ENCODE results near the gene CRISPLD2. TPM values are rescaled to one million over a fixed set of nuclear protein-coding genes. Genes with fewer than 3 reads are reported as not detected.

Gene CRISPLD2
- total RNA-seq = 100 to 1,000 TPM; 259 to 311 TPM
- long read RNA-seq, donor 1, full-length matches to known transcripts = 9 of 76 reads
- long read RNA-seq, donor 1, partial matches to known transcripts = 60 of 76 reads
- long read RNA-seq, donor 1, other reads (novel, unspliced or antisense) = 7 of 76 reads
- long read RNA-seq, donor 2, full-length matches to known transcripts = 14 of 74 reads
- long read RNA-seq, donor 2, partial matches to known transcripts = 42 of 74 reads
- long read RNA-seq, donor 2, other reads (novel, unspliced or antisense) = 18 of 74 reads

GRCh38 chr16:84819644-84820304 lies at the start of gene CRISPLD2:
CRISPLD2 (plus strand) TSS chr16:84819985; CDS start chr16:84838496, 18,511 bp downstream.
- DNase-seq (ENCODE audit: low spot score) = peak; percentile 99
- intact Hi-C loops (cut with DNase I) = loop anchor here in 1 of 2 donors (2.0 kb wide), 1 partner anchor 63 kb away; no protein-coding TSS in a partner anchor

GRCh38 chr16:84773312-84773711 lies 46.5 kb upstream of the CRISPLD2 start:
- intact Hi-C loops (cut with DNase I) = no loop called here

GRCh38 chr16:84774810-84775209 lies 45.0 kb upstream of the CRISPLD2 start:
- no peak for DNase-seq (ENCODE audit: low spot score)

More at GRCh38 chr16:84773312-84773711, 46.5 kb upstream of the CRISPLD2 start:
- no peak for DNase-seq (ENCODE audit: low spot score)

GRCh38 chr16:84775262-84775810 lies 44.4 kb upstream of the CRISPLD2 start:
- DNase-seq (ENCODE audit: low spot score) = no peak
- intact Hi-C loops (cut with DNase I) = no loop called here

More at GRCh38 chr16:84774810-84775209, 45.0 kb upstream of the CRISPLD2 start:
- intact Hi-C loops (cut with DNase I) = no loop called here

DNA sequence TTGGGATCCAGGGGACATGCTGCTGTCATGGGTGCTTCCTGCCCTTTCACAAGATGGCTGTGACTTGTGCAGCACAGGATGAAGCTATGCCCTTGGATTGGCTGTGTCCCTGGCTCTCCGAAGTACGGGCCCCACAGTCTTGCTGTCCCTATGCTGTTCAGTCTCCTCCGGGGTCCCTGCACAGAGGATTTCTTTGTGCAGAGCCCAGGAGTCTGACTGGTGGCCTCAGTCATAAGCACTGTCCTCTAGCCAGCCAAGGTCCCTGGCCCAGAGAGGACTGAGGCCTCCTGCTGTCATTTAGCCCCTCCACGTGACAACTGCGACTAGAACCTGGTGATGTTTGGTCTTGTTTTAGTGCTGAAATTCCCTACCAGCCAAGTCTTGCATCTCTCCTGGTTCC lies 42.4 kb upstream of the CRISPLD2 start:
- no peak for DNase-seq (ENCODE audit: low spot score)
- intact Hi-C loops (cut with DNase I) = no loop called here

- intact Hi-C loops (cut with DNase I) = no loop called here
- no peak for DNase-seq (ENCODE audit: low spot score)
Observed at GRCh38 chr16:84778720-84779119, 41.1 kb upstream of the CRISPLD2 start.

GRCh38 chr16:84780063-84780462 lies 39.7 kb upstream of the CRISPLD2 start:
- intact Hi-C loops (cut with DNase I) = no loop called here
- DNase-seq (ENCODE audit: low spot score) = no peak

DNA sequence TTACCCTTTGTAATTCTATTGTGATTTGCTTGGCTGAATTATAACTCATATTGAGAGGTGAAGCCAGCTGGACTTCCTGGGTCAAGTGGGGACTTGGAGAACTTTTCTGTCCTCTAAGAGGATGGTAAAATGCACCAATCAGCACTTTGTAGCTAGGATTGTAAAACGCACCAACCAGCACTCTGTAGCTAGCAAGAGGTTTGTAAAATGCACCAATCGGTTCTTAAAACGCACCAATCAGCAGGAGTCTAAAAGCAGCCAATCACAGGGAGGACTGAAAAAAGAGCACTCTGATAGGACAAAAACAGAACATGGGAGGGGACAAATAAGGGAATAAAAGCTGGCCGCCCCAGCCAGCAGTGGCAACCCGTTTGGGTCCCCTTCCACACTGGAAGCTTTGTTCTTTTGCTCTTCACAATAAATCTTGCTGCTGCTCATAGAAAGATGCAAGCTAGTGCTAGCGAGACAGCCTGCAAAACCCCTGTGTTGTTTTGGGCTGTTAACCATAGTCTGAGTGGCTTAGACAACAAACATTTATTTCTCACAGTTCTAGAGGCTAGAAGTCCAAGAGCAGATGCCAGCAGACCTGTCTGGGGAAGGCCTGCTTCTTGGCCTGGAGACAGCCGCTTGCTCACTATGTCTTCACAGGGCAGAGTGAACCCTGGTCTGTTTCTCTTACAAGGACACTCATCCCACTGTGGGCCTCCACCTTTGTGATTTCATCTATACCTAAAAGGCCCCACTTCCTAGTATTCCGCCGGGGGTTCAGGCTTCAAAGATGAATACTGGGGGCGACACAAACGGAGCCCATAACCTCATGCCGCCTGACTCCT lies 39.0 kb upstream of the CRISPLD2 start:
- DNase-seq (ENCODE audit: low spot score) = no peak
- intact Hi-C loops (cut with DNase I) = no loop called here

- intact Hi-C loops (cut with DNase I) = no loop called here
- DNase-seq (ENCODE audit: low spot score) = no peak
Observed at GRCh38 chr16:84782846-84783245, 36.9 kb upstream of the CRISPLD2 start.

GRCh38 chr16:84785843-84786581 lies 33.8 kb upstream of the CRISPLD2 start:
- no peak for DNase-seq (ENCODE audit: low spot score)
- intact Hi-C loops (cut with DNase I) = no loop called here

DNA sequence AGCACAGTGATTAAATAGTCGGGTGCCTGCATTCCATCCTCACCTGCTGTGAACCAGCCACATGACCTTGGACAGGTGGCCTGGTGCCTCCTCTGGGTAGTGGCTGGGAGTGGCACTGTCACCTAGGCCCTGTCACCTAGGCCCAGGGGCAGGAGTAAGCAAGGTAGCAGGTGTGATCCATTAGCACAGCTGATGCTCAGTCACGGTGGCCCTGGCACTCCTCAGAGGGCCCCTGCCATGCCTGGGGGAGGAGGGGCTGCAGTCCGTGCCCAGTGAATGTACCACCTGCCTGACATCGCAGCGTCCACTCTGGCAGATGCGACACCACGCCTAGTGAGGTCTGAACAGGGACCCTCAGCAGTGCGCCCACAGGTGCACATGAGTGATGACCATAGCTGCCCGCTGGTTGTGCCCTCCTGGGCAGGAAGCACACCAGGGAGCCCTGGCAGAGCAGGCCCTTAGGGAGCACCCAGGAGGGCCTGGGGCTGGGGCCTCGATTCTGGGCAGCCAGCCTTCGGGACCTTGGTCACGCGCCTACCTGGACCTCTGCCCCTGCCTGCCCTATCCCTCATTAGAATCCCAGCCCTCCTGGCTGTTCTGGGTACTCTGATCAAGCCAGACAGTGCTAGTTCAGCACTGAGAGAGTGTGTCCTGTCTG lies 33.1 kb upstream of the CRISPLD2 start:
- intact Hi-C loops (cut with DNase I) = no loop called here
- DNase-seq (ENCODE audit: low spot score) = no peak

DNA sequence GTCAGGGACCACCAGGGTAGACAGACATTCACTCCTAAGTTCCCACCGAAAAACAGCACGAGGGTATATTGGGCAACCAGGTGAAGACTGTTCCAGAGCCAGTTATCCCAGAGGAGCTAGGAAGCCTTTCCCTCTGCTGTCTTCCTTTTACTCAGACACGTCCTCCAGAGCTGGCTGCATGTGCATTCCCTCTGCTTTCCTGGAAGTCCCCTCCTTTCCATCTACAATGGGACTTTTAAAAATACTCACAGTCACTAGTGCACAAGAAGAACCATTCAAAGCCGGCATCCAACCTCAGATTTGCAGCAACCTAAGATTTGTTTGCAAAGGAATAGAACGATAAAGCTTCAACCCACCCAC lies 32.5 kb upstream of the CRISPLD2 start:
- peak; percentile 23 for DNase-seq (ENCODE audit: low spot score)
- intact Hi-C loops (cut with DNase I) = no loop called here

- DNase-seq (ENCODE audit: low spot score) = peak; percentile 37
- intact Hi-C loops (cut with DNase I) = no loop called here
Observed at GRCh38 chr16:84788920-84789391, 30.8 kb upstream of the CRISPLD2 start.

DNA sequence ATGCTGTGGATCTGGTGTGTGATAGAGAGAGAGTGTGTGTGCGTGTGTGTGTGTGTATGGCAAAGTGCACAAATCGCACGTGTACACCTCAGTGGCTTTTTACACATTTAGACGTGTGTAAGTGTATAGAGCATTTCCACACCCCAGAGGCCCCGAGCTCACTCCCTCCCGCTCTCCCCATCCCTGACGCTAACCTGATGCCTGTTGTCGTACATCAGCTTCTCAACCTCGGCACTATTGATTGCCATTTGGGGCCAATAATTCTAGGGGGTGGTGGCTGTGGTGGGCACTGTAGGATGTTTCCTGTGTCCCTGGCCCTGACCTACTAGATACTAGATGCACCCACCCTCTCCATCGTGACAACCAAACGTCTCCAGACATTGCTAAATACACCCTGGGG lies 30.4 kb upstream of the CRISPLD2 start:
- intact Hi-C loops (cut with DNase I) = no loop called here
- peak; percentile 23 for DNase-seq (ENCODE audit: low spot score)

- DNase-seq (ENCODE audit: low spot score) = no peak
- intact Hi-C loops (cut with DNase I) = loop anchor here in 1 of 2 donors (5.0 kb wide), 1 partner anchor 42 kb away; no protein-coding TSS in a partner anchor
Observed at GRCh38 chr16:84790301-84790700, 29.5 kb upstream of the CRISPLD2 start.

DNA sequence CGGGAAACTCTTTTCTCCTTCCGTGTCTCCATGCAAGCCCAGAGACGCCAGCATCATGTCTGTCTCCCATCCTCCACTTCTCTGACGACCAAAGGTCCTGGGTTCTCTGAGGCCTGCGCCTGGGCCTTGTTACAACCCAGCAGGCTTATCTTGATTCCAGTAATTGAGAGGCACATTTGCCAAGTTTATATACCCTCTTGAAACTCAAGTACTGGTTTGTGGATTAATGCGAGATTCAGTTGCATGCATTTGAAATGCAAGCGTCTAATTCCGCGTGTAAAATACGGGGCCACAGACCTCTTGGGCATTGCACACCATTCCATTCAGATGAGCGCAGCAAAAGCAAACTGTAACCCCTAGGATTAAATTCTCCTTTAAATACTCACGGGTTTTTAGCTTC lies 28.7 kb upstream of the CRISPLD2 start:
- no peak for DNase-seq (ENCODE audit: low spot score)
- intact Hi-C loops (cut with DNase I) = loop anchor here in 1 of 2 donors (5.0 kb wide), 1 partner anchor 41 kb away; no protein-coding TSS in a partner anchor

DNA sequence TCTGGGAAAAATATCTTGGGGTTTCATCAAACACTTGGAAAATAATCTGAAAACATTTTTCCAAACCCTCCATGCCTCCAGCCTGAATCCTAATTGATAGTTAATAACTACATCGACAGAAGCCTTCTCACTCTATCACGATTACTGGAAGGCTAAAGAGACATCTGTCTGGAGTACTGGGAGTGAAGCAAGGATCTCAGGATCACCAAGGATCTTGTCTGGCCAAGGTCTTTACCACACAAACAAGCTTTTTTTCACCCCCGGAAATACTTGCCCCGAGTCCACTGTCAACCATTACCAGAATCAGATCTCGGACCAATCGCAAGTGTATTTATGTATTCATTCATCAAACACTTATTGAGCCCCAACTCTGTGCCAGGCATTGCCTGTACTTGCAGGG lies 28.3 kb upstream of the CRISPLD2 start:
- intact Hi-C loops (cut with DNase I) = loop anchor here in 1 of 2 donors (5.0 kb wide), 1 partner anchor 41 kb away; no protein-coding TSS in a partner anchor
- no peak for DNase-seq (ENCODE audit: low spot score)

DNA sequence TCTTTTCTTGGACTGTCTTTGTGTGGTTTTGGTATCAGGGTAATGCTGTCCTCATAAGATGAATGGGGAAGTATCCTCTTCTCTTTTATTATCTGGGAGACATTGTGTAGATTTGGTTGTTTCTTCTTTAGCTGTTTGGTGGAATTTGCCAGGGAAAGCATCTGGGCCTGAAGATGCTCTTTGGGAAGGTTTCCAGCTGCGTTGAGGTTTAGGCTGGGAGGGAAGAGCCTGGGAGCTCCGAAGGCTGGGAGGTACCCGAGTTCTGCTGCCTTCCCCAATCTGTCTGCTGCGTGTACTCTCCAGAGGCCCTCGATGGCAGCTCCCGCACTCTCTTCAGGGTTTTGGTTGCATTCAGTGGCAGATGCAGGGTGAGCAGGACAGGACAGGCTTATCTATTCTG lies 25.6 kb upstream of the CRISPLD2 start:
- DNase-seq (ENCODE audit: low spot score) = no peak
- intact Hi-C loops (cut with DNase I) = loop anchor here in 1 of 2 donors (5.0 kb wide), 1 partner anchor 38 kb away; no protein-coding TSS in a partner anchor
